ENCODE measurements around the gene TFF3.

GRCh38 chr21:42317826-42318746, 2.9 kb upstream of the TFF3 start:
- TF ChIP-seq, protein P1, sequence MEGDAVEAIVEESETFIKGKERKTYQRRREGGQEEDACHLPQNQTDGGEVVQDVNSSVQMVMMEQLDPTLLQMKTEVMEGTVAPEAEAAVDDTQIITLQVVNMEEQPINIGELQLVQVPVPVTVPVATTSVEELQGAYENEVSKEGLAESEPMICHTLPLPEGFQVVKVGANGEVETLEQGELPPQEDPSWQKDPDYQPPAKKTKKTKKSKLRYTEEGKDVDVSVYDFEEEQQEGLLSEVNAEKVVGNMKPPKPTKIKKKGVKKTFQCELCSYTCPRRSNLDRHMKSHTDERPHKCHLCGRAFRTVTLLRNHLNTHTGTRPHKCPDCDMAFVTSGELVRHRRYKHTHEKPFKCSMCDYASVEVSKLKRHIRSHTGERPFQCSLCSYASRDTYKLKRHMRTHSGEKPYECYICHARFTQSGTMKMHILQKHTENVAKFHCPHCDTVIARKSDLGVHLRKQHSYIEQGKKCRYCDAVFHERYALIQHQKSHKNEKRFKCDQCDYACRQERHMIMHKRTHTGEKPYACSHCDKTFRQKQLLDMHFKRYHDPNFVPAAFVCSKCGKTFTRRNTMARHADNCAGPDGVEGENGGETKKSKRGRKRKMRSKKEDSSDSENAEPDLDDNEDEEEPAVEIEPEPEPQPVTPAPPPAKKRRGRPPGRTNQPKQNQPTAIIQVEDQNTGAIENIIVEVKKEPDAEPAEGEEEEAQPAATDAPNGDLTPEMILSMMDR (IDR thresholded peaks at IDR 0.05): no peak
- TF ChIP-seq POLR2A (IDR thresholded peaks at IDR 0.05): no peak
- TF ChIP-seq POLR2AphosphoS5 (IDR thresholded peaks at IDR 0.05): no peak
